ENCODE data around the gene FTSJ1.
A peak's percentile ranks its signal among the peaks of the same experiment; 100 is the strongest.

Gene FTSJ1

GRCh38 chrX:48505481-48505880, 29.5 kb downstream of the FTSJ1 start:
- peaks cover 18% of the 10 kb centered on the region for H3K4me1 ChIP-seq (ENCODE audit: insufficient read depth, low read length)
- H3K9me3 ChIP-seq (ENCODE audit: insufficient read depth, low read length, severe bottlenecking) = no peaks in the 10 kb centered on the region
- H3K9ac ChIP-seq (ENCODE audit: low read depth, low read length) = no peak overlapping the region
- H3K27me3 ChIP-seq (ENCODE audit: insufficient read depth, low read length, poor library complexity) = no peaks in the 10 kb centered on the region
- TF ChIP-seq CTCF (IDR thresholded peaks at IDR 0.05; ENCODE audit: borderline replicate concordance, extremely low read depth, low read length, poor library complexity, severe bottlenecking) (no peak), EZH2 (IDR thresholded peaks at IDR 0.05; ENCODE audit: borderline replicate concordance, low read depth, low read length, severe bottlenecking) (no peak)
- no peaks in the 10 kb centered on the region for H3K36me3 ChIP-seq (ENCODE audit: insufficient read depth, low read length)
- H3K4me2 ChIP-seq (ENCODE audit: insufficient read depth, low read length) = no peak overlapping the region
- ATAC-seq (ENCODE audit: insufficient read depth, low read depth) = no peak
- no peaks in the 10 kb centered on the region for H4K20me1 ChIP-seq (ENCODE audit: insufficient read depth, low read length)
- H3K4me3 ChIP-seq (ENCODE audit: low read depth in 1 of 2, low read length in 2 of 2) = no peak overlapping the region
- no peaks in the 10 kb centered on the region for H3K79me2 ChIP-seq (ENCODE audit: insufficient read depth, low read length)
- no peak overlapping the region for H2AFZ ChIP-seq (ENCODE audit: low read depth, low read length)
- no peak overlapping the region for H3K27ac ChIP-seq (ENCODE audit: low read length)
- DNase-seq = no peak

DNA sequence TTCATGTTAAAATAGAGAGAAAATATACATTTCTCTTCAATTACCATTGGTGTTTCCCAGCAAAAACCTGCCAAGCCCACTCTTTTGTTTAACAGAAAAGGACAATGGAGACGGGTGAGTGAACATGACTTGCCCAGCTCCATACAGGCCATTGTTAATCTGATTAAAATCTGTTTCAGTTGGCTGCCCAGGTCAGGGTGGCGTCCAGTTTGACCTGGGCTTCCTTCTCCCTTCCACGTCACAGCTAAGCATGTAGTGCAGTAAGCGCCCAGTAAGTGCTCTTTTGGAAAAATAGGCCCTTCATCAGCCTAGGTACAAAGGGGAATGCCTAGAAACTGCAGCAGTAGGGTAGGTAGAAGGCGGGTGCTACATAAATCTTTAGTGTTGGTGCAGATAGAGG, 31.2 kb downstream of the FTSJ1 start:
- Histone ChIP-seq H3K36me3 (ENCODE audit: insufficient read depth, low read length) (no peaks in the 10 kb centered on the region), H4K20me1 (ENCODE audit: insufficient read depth, low read length) (no peaks in the 10 kb centered on the region), H3K27me3 (ENCODE audit: insufficient read depth, low read length, poor library complexity) (no peaks in the 10 kb centered on the region), H3K9ac (ENCODE audit: low read depth, low read length) (no peak overlapping the region), H2AFZ (ENCODE audit: low read depth, low read length) (no peak overlapping the region), H3K9me3 (ENCODE audit: insufficient read depth, low read length, severe bottlenecking) (no peaks in the 10 kb centered on the region), H3K4me1 (ENCODE audit: insufficient read depth, low read length) (peaks cover 18% of the 10 kb centered on the region), H3K27ac (ENCODE audit: low read length) (no peak overlapping the region), H3K4me2 (ENCODE audit: insufficient read depth, low read length) (no peak overlapping the region), H3K79me2 (ENCODE audit: insufficient read depth, low read length) (no peaks in the 10 kb centered on the region), H3K4me3 (ENCODE audit: low read depth in 1 of 2, low read length in 2 of 2) (no peak overlapping the region)
- TF ChIP-seq CTCF (IDR thresholded peaks at IDR 0.05; ENCODE audit: borderline replicate concordance, extremely low read depth, low read length, poor library complexity, severe bottlenecking) (no peak), EZH2 (IDR thresholded peaks at IDR 0.05; ENCODE audit: borderline replicate concordance, low read depth, low read length, severe bottlenecking) (no peak)
- no peak for DNase-seq
- ATAC-seq (ENCODE audit: insufficient read depth, low read depth) = no peak

DNA sequence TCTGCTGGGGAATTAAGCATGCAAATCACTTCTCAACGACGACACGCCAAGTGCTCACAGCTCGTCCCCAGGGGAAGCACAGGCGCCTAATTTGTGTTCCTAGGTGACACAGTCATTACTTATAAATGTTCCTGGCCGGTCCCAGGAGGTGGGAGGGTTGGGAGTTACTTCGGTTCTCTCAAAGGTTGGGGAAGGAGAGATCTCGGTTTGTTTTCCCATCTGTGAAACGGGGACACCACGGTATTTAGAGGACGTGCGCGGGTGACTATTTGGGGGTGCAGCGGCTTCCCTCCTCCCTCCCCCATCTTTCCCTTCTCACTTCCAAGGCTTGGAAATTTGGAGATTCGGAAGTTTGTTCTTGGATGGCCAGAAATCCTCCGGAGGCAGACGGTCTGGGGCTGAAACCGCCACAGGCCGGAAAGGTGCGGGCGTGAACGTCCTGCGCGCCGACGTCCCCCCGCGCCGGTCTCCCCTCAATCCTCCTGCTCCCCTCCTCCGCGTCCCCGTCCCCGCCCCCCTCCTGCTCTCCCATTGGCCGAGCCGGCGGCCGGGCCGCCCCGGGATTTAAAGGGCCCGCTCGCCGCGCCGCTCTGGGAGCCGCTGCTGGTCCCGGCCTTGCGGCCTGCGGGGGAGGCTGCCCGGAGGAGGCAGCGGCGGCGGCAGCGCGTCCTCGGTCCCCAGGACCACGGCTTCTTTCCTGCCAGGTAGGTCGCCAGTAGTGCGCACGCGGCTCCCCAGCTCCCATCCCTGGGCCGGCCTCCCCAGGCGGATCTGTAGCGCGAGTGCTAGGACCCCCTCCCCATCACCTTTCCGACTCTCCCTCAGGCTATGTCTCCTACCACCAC, 32.6 kb downstream of the FTSJ1 start, which contains the start of gene PORCN:
TSS of gene PORCN (plus strand) at position 593 of the 845 bp plus-strand sequence. CDS start 829 bp downstream, outside the sequence.
- TF ChIP-seq CTCF (IDR thresholded peaks at IDR 0.05; ENCODE audit: borderline replicate concordance, extremely low read depth, low read length, poor library complexity, severe bottlenecking) = no peak
- TF ChIP-seq EZH2 (IDR thresholded peaks at IDR 0.05; ENCODE audit: borderline replicate concordance, low read depth, low read length, severe bottlenecking) = no peak
- peak within 1 kb of the TSS; percentile 68 for H3K9ac ChIP-seq (ENCODE audit: low read depth, low read length)
- peak within 1 kb of the TSS; percentile 78 for H3K4me2 ChIP-seq (ENCODE audit: insufficient read depth, low read length)
- ATAC-seq (ENCODE audit: insufficient read depth, low read depth) = peak; percentile 97
- no peaks in the 10 kb centered on the region for H3K36me3 ChIP-seq (ENCODE audit: insufficient read depth, low read length)
- H3K27ac ChIP-seq (ENCODE audit: low read length) = peak within 1 kb of the TSS; percentile 76
- no peaks in the 10 kb centered on the region for H3K9me3 ChIP-seq (ENCODE audit: insufficient read depth, low read length, severe bottlenecking)
- DNase-seq = peak; percentile 83
- H3K79me2 ChIP-seq (ENCODE audit: insufficient read depth, low read length) = no peaks in the 10 kb centered on the region
- no peaks in the 10 kb centered on the region for H4K20me1 ChIP-seq (ENCODE audit: insufficient read depth, low read length)
- H3K4me3 ChIP-seq (ENCODE audit: low read depth in 1 of 2, low read length in 2 of 2) = peak within 1 kb of the TSS; percentile 51 to 76; a peak in 3 of 4 replicates
- H3K4me1 ChIP-seq (ENCODE audit: insufficient read depth, low read length) = peaks cover 18% of the 10 kb centered on the region
- H3K27me3 ChIP-seq (ENCODE audit: insufficient read depth, low read length, poor library complexity) = no peaks in the 10 kb centered on the region
- peak within 1 kb of the TSS; percentile 96 for H2AFZ ChIP-seq (ENCODE audit: low read depth, low read length)

Data from DND-41 (cell line).